Germinal center (tissue), 1 donor: ENCODE measurements around the gene ITPR3.

Experiments used
- DNase-seq: peaks from one replicate; pipeline ENCODE4 v3.0.0; 2012; ENCODE audit warnings: mixed read lengths, low spot score

Gene ITPR3

GRCh38 chr6:33737267-33738026 lies 116.3 kb downstream of the ITPR3 start:
- DNase-seq: no peak

- DNase-seq: no peak
Observed at GRCh38 chr6:33738153-33738552, 117.0 kb downstream of the ITPR3 start.

- no peak for DNase-seq
Observed at GRCh38 chr6:33738879-33739278, 117.8 kb downstream of the ITPR3 start.

- DNase-seq: no peak
Observed at GRCh38 chr6:33739571-33739970, 118.4 kb downstream of the ITPR3 start.

- no peak for DNase-seq
Observed at GRCh38 chr6:33740204-33740608, 119.1 kb downstream of the ITPR3 start.

- no peak for DNase-seq
Observed at GRCh38 chr6:33740794-33741193, 119.7 kb downstream of the ITPR3 start.

GRCh38 chr6:33742092-33742491 lies 121.0 kb downstream of the ITPR3 start:
- DNase-seq: no peak

GRCh38 chr6:33742837-33743236 lies 121.7 kb downstream of the ITPR3 start:
- no peak for DNase-seq

- DNase-seq: peak; percentile 84
Observed at GRCh38 chr6:33744001-33744848, 123.1 kb downstream of the ITPR3 start.

GRCh38 chr6:33744895-33745546 lies 123.9 kb downstream of the ITPR3 start:
- DNase-seq: no peak

- no peak for DNase-seq
Observed at GRCh38 chr6:33745548-33745947, 124.4 kb downstream of the ITPR3 start.
